ENCODE data around the gene TMEM178B.

DNA sequence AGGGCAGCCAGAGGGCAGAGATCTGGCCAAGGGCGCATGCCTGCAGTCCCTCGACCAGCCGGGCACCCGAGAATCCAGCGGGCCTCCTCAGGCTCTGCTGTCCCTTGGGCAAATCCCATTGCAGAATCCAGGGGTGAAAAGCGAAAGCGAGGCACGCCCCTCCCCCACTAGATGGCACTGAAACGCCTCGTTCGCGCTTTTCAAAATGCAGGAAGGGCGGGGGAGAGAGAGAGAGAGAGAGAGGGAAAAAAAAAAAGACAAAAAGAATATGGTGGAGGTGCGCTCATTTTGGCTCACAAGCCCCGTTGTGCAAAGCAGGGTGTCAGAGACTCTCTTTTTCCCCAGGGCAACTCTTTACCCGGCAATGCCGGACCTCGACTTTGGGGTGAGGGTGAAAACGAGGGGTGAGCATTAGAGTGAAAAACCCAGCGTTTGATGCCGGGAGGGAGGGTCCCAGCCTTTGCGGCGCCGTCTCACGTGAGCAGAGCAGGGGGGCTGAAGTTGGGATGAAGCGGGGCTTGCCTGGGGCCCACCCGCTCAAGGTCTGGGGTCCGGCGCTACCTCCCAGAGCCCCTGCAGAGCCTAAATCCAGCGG, 2.5 kb upstream of the TMEM178B start:
- TF ChIP-seq, protein P1, sequence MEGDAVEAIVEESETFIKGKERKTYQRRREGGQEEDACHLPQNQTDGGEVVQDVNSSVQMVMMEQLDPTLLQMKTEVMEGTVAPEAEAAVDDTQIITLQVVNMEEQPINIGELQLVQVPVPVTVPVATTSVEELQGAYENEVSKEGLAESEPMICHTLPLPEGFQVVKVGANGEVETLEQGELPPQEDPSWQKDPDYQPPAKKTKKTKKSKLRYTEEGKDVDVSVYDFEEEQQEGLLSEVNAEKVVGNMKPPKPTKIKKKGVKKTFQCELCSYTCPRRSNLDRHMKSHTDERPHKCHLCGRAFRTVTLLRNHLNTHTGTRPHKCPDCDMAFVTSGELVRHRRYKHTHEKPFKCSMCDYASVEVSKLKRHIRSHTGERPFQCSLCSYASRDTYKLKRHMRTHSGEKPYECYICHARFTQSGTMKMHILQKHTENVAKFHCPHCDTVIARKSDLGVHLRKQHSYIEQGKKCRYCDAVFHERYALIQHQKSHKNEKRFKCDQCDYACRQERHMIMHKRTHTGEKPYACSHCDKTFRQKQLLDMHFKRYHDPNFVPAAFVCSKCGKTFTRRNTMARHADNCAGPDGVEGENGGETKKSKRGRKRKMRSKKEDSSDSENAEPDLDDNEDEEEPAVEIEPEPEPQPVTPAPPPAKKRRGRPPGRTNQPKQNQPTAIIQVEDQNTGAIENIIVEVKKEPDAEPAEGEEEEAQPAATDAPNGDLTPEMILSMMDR (IDR thresholded peaks at IDR 0.05 in 4 of 5, conservative IDR thresholded peaks at IDR 0.05 in 1 of 5) = no peak
- no peak for TF ChIP-seq POLR2A (IDR thresholded peaks at IDR 0.05)
